GM12878 (cell line): Measurements from ENCODE around the gene XIRP1.

Source experiments
- CBFB ChIP-seq: IDR thresholded peaks from 2 replicates; pipeline ENCODE4 v1.6.1; 2016; ENCODE audit warnings: antibody characterized with exemption, low read depth
- CTCF ChIP-seq, 3 experiments: IDR thresholded peaks in 2 of 3; conservative IDR thresholded peaks in 1 of 3; 2 replicates each; pipeline ENCODE4 v1.5.1; 2011; ENCODE audit warnings: low read depth in 3 of 3, low read length in 3 of 3, mild to moderate bottlenecking in 3 of 3, control low read depth in 2 of 3, moderate library complexity in 2 of 3, inconsistent platforms in 1 of 3, mixed read lengths in 1 of 3; ENCODE audit not compliant: control insufficient read depth in 2 of 3, insufficient read depth in 1 of 3; ENCODE audit errors: extremely low read depth in 1 of 3
- ELK1 ChIP-seq: IDR thresholded peaks from 2 replicates; pipeline ENCODE4 v1.6.1; 2012; ENCODE audit warnings: low read depth, low read length, improper control_type of control experiment
- EZH2 ChIP-seq: IDR thresholded peaks from 2 replicates; pipeline ENCODE4 v1.6.1; 2012; ENCODE audit warnings: low read depth, mild to moderate bottlenecking, control low read depth, inconsistent platforms, low read length, borderline replicate concordance; ENCODE audit not compliant: control insufficient read depth
- GABPA ChIP-seq: IDR thresholded peaks from 2 replicates; pipeline ENCODE4 v1.6.1; 2014; ENCODE audit warnings: antibody characterized with exemption, low read depth, mild to moderate bottlenecking, inconsistent platforms
- HCFC1 ChIP-seq: fragments of 150-350 bp; IDR thresholded peaks from 2 replicates; pipeline ENCODE4 v1.6.1; 2014; ENCODE audit warnings: low read length
- JUNB ChIP-seq: IDR thresholded peaks from 2 replicates; pipeline ENCODE4 v1.6.1; 2016; ENCODE audit warnings: antibody characterized with exemption, mild to moderate bottlenecking
- MTA2 ChIP-seq: fragments of 450-650 bp; IDR thresholded peaks from 2 replicates; pipeline ENCODE4 v1.6.1; 2016; ENCODE audit warnings: low read depth, mild to moderate bottlenecking, moderate library complexity
- PKNOX1 ChIP-seq: fragments of 450-650 bp; IDR thresholded peaks from 2 replicates; pipeline ENCODE4 v1.6.1; 2016; ENCODE audit warnings: mild to moderate bottlenecking
- POLR2AphosphoS5 ChIP-seq: IDR thresholded peaks from 2 replicates; pipeline ENCODE4 v1.6.1; 2011; ENCODE audit warnings: mild to moderate bottlenecking, low read length, inconsistent platforms
- RFX5 ChIP-seq: IDR thresholded peaks from 2 replicates; pipeline ENCODE4 v1.6.1; 2011; ENCODE audit warnings: low read depth, low read length, improper control_type of control experiment
- SRF ChIP-seq, 2 experiments: IDR thresholded peaks; 2 replicates each; pipeline ENCODE4 v1.6.1; 2011; ENCODE audit warnings: low read depth in 2 of 2, low read length in 2 of 2, mild to moderate bottlenecking in 1 of 2, moderate library complexity in 1 of 2
- TCF12 ChIP-seq: IDR thresholded peaks from 2 replicates; pipeline ENCODE4 v1.6.1; 2011; ENCODE audit warnings: low read depth, mild to moderate bottlenecking, low read length
- TCF3 ChIP-seq: IDR thresholded peaks from 2 replicates; pipeline ENCODE4 v1.6.1; 2012; ENCODE audit warnings: low read depth, mild to moderate bottlenecking, low read length, borderline replicate concordance; ENCODE audit not compliant: insufficient read depth

- TF ChIP-seq EZH2 (no peak), MTA2 (no peak), CTCF (IDR thresholded peaks at IDR 0.05 in 2 of 3, conservative IDR thresholded peaks at IDR 0.05 in 1 of 3; ENCODE audit: control insufficient read depth in 2 of 3, extremely low read depth in 1 of 3, insufficient read depth in 1 of 3, low read depth in 3 of 3, low read length in 3 of 3) (no peak), ELK1 (no peak), TCF3 (no peak), RFX5 (no peak), SRF (IDR thresholded peaks at IDR 0.05; ENCODE audit: low read depth in 2 of 2, low read length in 2 of 2) (no peak), JUNB (no peak), PKNOX1 (no peak), CBFB (no peak), GABPA (no peak), HCFC1 (no peak), TCF12 (no peak), POLR2AphosphoS5 (no peak)
These were observed 54.9 kb downstream of the XIRP1 start for GRCh38 chr3:39137435-39137936.
